Measurements from ENCODE around the gene PPP1R1B.

The PPP1R1B gene

DNA sequence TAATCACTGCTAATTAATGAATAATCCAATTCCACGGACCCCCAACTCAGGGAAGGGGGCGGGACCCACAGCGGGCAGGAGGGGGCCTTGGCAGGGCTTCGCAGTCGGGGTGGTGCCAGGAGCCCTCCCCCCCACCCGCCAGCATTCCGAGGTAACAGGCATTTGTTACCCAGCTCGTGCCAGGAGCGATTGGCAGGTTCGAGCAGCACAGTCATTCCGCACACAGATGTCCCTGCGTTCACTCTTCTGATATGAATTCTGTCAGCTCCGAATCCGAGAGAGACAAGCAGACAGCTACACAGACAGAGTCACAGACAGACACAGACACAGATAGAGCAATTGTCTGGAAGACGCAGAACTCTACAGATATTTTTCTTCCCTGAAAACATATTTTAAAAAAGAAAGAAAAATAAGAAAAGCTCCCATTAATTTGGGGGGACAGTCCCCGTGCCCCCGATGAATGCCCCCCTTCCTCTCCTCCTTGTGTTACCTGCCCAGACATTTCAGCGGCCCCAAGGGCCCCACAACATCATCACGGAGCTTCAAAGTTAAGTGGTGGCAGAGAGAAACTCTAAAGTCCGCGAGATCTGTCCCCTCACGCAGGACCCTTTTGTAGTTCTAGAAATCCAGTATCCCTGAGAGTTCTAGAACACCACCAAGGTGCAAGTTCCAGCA, 29.2 kb upstream of the PPP1R1B start:
- Histone ChIP-seq H3K4me3 (ENCODE audit: insufficient read depth, low read length, poor library complexity, severe bottlenecking) (no peak overlapping the region), H4K20me1 (ENCODE audit: low read depth, low read length) (no peaks in the 10 kb centered on the region), H3K79me2 (ENCODE audit: insufficient read depth, low read length) (no peaks in the 10 kb centered on the region), H3K27ac (ENCODE audit: low read depth, low read length) (no peak overlapping the region), H3K27me3 (ENCODE audit: low read length) (no peaks in the 10 kb centered on the region), H2AFZ (ENCODE audit: low read depth, low read length, severe bottlenecking) (no peak overlapping the region), H3K9me2 (replicated peaks; ENCODE audit: insufficient read depth, low read length) (no peaks in the 10 kb centered on the region), H3K9ac (ENCODE audit: low read length) (no peak overlapping the region), H3K36me3 (ENCODE audit: low read length) (no peaks in the 10 kb centered on the region), H3F3A (ENCODE audit: insufficient read depth) (no peaks in the 10 kb centered on the region), H3K9me3 (ENCODE audit: insufficient read depth, low read length) (no peaks in the 10 kb centered on the region), H3K4me2 (ENCODE audit: low read depth, low read length, poor library complexity, severe bottlenecking) (no peak overlapping the region)
- TF ChIP-seq EZH2phosphoT487 (conservative IDR thresholded peaks at IDR 0.05; ENCODE audit: low read length) = no peak
- TF ChIP-seq, protein P1, sequence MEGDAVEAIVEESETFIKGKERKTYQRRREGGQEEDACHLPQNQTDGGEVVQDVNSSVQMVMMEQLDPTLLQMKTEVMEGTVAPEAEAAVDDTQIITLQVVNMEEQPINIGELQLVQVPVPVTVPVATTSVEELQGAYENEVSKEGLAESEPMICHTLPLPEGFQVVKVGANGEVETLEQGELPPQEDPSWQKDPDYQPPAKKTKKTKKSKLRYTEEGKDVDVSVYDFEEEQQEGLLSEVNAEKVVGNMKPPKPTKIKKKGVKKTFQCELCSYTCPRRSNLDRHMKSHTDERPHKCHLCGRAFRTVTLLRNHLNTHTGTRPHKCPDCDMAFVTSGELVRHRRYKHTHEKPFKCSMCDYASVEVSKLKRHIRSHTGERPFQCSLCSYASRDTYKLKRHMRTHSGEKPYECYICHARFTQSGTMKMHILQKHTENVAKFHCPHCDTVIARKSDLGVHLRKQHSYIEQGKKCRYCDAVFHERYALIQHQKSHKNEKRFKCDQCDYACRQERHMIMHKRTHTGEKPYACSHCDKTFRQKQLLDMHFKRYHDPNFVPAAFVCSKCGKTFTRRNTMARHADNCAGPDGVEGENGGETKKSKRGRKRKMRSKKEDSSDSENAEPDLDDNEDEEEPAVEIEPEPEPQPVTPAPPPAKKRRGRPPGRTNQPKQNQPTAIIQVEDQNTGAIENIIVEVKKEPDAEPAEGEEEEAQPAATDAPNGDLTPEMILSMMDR (IDR thresholded peaks at IDR 0.05; ENCODE audit: insufficient read depth, low read length, poor library complexity, severe bottlenecking) = no peak

DNA sequence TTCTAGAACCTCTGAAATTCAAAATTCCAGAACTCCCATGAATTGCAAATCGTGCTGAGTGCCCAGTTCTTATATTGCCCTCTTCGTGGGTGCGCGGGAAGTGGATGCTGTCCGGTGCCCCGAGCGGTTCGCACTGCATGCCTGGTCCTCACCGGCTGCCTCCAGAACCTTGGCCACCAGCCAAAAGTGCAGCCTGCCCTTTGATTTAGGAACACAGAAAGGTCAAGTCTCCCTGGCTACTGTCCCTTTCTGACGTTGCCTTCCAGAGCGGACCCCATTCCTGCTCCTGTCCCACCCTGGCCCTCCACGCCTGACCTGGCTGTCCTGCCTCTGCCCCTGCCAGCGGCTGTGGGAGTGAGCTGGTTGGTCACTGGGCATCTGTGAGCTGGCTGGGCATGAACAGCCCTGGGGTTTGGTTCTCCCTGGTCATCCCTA, 28.7 kb upstream of the PPP1R1B start:
- H3K9me2 ChIP-seq (replicated peaks; ENCODE audit: insufficient read depth, low read length) = no peaks in the 10 kb centered on the region
- no peaks in the 10 kb centered on the region for H3K27me3 ChIP-seq (ENCODE audit: low read length)
- H3K9me3 ChIP-seq (ENCODE audit: insufficient read depth, low read length) = no peaks in the 10 kb centered on the region
- no peak overlapping the region for H3K4me2 ChIP-seq (ENCODE audit: low read depth, low read length, poor library complexity, severe bottlenecking)
- H3K4me3 ChIP-seq (ENCODE audit: insufficient read depth, low read length, poor library complexity, severe bottlenecking) = no peak overlapping the region
- H2AFZ ChIP-seq (ENCODE audit: low read depth, low read length, severe bottlenecking) = no peak overlapping the region
- no peak overlapping the region for H3K9ac ChIP-seq (ENCODE audit: low read length)
- no peaks in the 10 kb centered on the region for H4K20me1 ChIP-seq (ENCODE audit: low read depth, low read length)
- TF ChIP-seq EZH2phosphoT487 (conservative IDR thresholded peaks at IDR 0.05; ENCODE audit: low read length) = no peak
- TF ChIP-seq, protein P1 (IDR thresholded peaks at IDR 0.05; ENCODE audit: insufficient read depth, low read length, poor library complexity, severe bottlenecking) = no peak
- no peak overlapping the region for H3K27ac ChIP-seq (ENCODE audit: low read depth, low read length)
- H3F3A ChIP-seq (ENCODE audit: insufficient read depth) = no peaks in the 10 kb centered on the region
- no peaks in the 10 kb centered on the region for H3K79me2 ChIP-seq (ENCODE audit: insufficient read depth, low read length)
- H3K36me3 ChIP-seq (ENCODE audit: low read length) = no peaks in the 10 kb centered on the region

DNA sequence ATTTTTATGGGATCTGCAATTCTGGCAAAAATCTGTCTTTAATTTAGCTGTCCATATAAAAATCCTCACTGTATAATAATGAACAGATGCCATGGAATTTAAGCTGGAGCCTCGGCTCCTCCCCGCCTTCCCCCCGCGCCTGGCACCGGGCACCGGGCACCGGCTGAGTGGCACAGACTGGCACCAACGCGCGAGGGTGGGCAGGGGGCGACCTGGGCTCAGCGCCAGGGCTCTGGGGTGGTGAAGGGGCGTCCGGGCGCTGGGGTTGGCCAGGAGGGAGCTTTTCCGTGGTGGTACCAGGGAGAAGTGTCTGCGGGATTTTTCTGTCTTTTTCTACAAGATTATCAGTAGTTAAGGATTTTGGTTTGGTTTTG, 28.1 kb upstream of the PPP1R1B start:
- Histone ChIP-seq H3K4me2 (ENCODE audit: low read depth, low read length, poor library complexity, severe bottlenecking) (no peak overlapping the region), H3K27me3 (ENCODE audit: low read length) (no peaks in the 10 kb centered on the region), H3F3A (ENCODE audit: insufficient read depth) (no peaks in the 10 kb centered on the region), H4K20me1 (ENCODE audit: low read depth, low read length) (no peaks in the 10 kb centered on the region), H3K27ac (ENCODE audit: low read depth, low read length) (no peak overlapping the region), H2AFZ (ENCODE audit: low read depth, low read length, severe bottlenecking) (no peak overlapping the region), H3K36me3 (ENCODE audit: low read length) (no peaks in the 10 kb centered on the region), H3K79me2 (ENCODE audit: insufficient read depth, low read length) (no peaks in the 10 kb centered on the region), H3K9me2 (replicated peaks; ENCODE audit: insufficient read depth, low read length) (no peaks in the 10 kb centered on the region), H3K4me3 (ENCODE audit: insufficient read depth, low read length, poor library complexity, severe bottlenecking) (no peak overlapping the region), H3K9me3 (ENCODE audit: insufficient read depth, low read length) (no peaks in the 10 kb centered on the region), H3K9ac (ENCODE audit: low read length) (no peak overlapping the region)
- TF ChIP-seq, protein P1 (IDR thresholded peaks at IDR 0.05; ENCODE audit: insufficient read depth, low read length, poor library complexity, severe bottlenecking) = no peak
- TF ChIP-seq EZH2phosphoT487 (conservative IDR thresholded peaks at IDR 0.05; ENCODE audit: low read length) = no peak
